Hippocampal formation (tissue), 2 donors: ENCODE measurements around the gene SNX5.

Source experiments
- DNase-seq, 2 donors: peaks; one replicate each; lab custom pipeline; 2025; lab: John Stamatoyannopoulos, UW

Gene SNX5

GRCh38 chr20:17968366-17969277 lies at the start of gene SNX5, which contains the start of gene MGME1:
Gene SNX5, minus strand, starts transcription at chr20:17968794. Its CDS starts 369 bp downstream, at chr20:17968425.
Gene MGME1, plus strand, starts transcription at chr20:17969018. Its CDS starts 842 bp downstream, at chr20:17969860.
- peak; percentile 98 to 99 for DNase-seq

- DNase-seq: no peak
These were observed 49.5 kb upstream of the SNX5 start for GRCh38 chr20:18018100-18018499.

GRCh38 chr20:18016772-18017171 lies 48.2 kb upstream of the SNX5 start:
- DNase-seq: no peak

GRCh38 chr20:18014411-18014810 lies 45.8 kb upstream of the SNX5 start:
- peak in 1 of 2 donors; percentile 10 for DNase-seq

- DNase-seq: no peak
These were observed 44.3 kb upstream of the SNX5 start for GRCh38 chr20:18012901-18013300.

GRCh38 chr20:18011951-18012645 lies 43.5 kb upstream of the SNX5 start:
- no peak for DNase-seq

- no peak for DNase-seq
These were observed 42.9 kb upstream of the SNX5 start for GRCh38 chr20:18011482-18011881.

GRCh38 chr20:18009116-18009515 lies 40.5 kb upstream of the SNX5 start:
- no peak for DNase-seq

- DNase-seq: no peak
These were observed 39.1 kb upstream of the SNX5 start for GRCh38 chr20:18007534-18008292.

- no peak for DNase-seq
These were observed 38.1 kb upstream of the SNX5 start for GRCh38 chr20:18006684-18007083.

- no peak for DNase-seq
These were observed 37.4 kb upstream of the SNX5 start for GRCh38 chr20:18005990-18006364.

- DNase-seq: no peak
These were observed 36.8 kb upstream of the SNX5 start for GRCh38 chr20:18005170-18005989.

GRCh38 chr20:18004384-18005031 lies 35.9 kb upstream of the SNX5 start:
- no peak for DNase-seq

GRCh38 chr20:18003897-18004296 lies 35.3 kb upstream of the SNX5 start:
- no peak for DNase-seq

- peak; percentile 24 to 33 for DNase-seq
These were observed 32.7 kb upstream of the SNX5 start for GRCh38 chr20:18001131-18001921.

- DNase-seq: peak in 1 of 2 donors; percentile 6
These were observed 31.0 kb upstream of the SNX5 start for GRCh38 chr20:17999566-17999965.

GRCh38 chr20:17998446-17998845 lies 29.9 kb upstream of the SNX5 start:
- no peak for DNase-seq

GRCh38 chr20:17995967-17996819 lies 27.6 kb upstream of the SNX5 start:
- DNase-seq: peak in 1 of 2 donors; percentile 57

GRCh38 chr20:17993546-17993945 lies 25.0 kb upstream of the SNX5 start:
- DNase-seq: no peak
